ENCODE data around the gene NUP153.
"Not testable (repeated sequence)": the region's sequence is repeated elsewhere in the genome, so short reads cannot be mapped to it uniquely, and the experiment has no call there.

Gene NUP153

DNA sequence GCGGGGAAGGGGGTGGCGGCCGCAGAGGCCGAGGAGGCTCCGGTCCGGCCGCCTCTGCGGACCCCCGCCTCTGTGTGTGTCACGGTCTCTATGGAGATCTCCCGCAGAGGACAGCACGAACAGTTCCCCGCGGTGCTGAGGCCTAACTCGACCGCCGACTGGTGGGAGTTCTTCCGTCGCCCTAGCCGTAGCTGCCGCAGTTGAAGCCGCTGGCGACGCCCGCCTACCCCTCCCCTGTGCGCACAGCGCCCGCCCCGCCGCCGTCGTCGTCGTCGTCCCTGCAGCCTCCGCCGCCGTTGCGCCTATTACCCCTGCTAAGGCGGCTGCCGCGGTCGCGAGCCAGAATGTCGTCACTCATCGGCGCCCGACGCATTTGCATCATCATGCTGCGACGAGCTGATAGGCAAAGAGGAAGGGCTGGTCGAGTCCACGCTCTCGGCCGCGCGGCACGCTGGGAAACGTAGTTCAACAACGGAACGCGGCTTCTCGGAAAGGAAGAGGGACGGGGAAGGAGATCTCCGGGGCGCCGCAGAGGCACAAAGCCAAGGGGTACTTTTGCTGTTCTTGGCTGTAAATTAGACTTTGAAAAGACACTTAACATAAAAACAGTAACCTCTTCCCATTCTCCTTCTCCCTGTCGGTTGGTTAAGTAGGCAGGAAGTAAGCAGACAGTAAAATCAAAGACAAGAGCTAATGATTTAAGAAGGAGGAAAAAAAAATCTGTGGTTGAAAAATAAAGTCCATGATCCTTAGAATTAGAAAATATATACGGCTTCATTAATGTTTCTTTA, at the start of gene NUP153:
Gene NUP153, minus strand, starts transcription at position 346 of the 791 bp plus-strand sequence. CDS start 538 bp downstream, outside the sequence.
- peak within 1 kb of the TSS; percentile 90 for H3K4me3 ChIP-seq (ENCODE audit: low read depth, low read length)
- DNase-seq (ENCODE audit: low read depth) = peak; percentile 97

DNA sequence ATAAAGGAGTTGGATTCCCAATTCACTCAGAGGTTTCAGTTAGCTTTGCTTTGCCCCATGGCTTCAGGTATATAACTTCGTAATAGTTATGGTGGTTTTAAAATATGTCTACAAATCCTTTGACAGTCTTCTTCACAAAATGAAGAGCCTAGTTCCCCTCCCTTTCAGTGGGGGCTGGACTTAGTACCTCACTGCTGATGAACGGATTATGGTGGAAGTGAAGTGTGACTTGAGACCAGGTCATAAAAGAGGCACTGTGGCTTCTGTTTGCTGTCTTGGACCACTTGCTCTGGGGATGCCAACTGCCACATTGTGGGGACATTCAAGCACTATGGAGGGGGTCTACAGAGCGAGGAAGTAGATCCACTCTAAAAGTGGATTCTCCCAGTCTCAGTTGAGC, 47.5 kb upstream of the NUP153 start:
- no peak overlapping the region for H3K4me3 ChIP-seq (ENCODE audit: low read depth, low read length)
- no peak for DNase-seq (ENCODE audit: low read depth)

DNA sequence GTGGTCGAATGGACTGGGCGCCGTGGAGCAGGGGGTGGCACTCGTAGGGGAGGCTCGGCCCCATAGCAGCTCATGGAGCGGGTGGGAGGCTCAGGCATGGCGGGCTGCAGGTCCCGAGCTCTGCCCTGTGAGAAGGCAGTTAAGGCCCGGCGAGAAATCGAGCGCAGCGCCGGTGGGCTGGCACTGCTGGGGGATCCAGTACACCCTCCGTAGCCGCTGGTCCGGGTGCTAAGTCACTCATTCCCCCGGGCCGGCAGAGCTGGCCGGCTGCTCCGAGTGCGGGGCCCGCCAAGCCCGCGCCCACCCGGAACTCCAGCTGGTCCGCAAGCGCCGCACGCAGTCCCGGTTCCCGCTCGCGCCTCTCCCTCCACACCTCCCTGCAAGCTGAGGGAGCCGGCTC, 38.6 kb upstream of the NUP153 start:
- not testable (repeated sequence) for DNase-seq (ENCODE audit: low read depth); H3K4me3 ChIP-seq (ENCODE audit: low read depth, low read length)

DNA sequence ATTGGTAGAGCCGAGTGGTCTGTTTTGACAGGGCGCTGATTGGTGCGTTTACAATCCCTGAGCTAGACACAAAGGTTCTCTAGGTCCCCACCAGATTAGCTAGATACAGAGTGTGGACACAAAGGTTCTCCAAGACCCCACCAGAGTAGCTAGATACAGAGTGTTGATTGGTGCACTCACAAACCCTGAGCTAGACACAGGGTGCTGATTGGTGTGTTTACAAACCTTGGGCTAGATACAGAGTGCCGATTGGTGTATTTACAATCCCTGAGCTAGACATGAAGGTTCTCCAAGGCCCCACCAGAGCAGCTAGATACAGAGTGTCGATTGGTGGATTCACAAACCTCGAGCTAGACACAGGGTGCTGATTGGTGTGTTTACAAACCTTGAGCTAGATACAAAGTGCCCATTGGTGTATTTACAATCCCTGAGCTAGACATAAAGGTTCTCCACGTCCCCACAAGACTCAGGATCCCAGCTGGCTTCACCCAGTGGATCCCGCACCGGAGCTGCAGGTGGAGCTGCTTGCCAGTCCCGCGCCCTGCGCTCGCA, 38.1 kb upstream of the NUP153 start:
- H3K4me3 ChIP-seq (ENCODE audit: low read depth, low read length); DNase-seq (ENCODE audit: low read depth): not testable (repeated sequence)

DNA sequence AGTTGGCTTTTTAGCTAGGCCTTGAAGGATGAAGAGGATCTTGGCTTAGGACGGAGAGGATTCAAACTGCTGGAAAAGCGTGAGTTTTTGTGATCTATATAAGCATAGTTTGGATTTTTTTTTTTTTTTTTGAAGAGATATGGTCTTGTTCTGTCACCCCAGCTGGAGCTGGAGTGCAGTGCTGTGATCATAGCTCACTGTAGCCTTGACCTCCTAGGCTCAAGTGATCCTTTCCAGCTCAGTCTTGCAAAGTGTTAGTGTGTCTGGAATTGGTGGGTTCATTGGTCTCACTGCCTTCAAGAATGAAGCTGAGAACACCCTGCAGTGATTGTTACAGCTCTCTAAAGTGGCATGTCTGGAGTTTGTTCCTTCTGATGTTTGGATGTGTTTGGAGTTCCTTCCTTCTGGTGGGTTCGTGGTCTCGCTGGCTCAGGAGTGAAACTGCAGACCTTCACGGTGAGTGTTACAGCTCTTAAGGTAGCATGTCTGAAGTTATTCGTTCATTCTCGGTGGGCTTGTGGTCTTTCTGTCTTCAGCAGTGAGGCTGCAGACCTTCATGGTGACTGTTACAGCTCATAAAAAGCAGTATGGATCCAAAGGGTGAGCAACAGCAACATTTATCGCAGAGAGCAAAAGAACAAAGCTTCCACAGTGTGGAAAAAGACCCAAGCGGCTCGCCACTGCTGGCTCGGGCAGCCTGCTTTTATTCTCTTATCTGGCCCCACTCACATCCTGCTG, 37.5 kb upstream of the NUP153 start:
- no peak overlapping the region for H3K4me3 ChIP-seq (ENCODE audit: low read depth, low read length)

DNA sequence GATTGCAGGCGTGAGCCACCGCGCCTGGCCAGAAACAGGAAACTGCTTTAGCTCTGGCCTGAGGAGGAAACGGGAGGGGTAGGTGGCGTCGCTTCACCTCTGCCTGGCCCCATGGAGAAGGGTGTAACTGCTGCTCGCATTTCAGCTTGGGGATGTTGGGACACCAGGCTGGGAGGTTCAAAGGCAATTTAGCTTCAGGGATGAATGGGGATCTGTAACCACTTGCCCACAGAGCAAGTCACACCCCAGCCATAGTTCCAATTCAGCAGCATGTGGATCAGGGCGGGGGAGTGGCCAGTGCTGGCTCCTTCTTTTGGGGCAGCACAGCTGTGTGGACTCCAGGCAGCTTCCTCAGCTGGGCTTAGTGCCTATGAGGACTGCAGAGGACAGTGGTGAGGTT, 34.8 kb upstream of the NUP153 start:
- no peak overlapping the region for H3K4me3 ChIP-seq (ENCODE audit: low read depth, low read length)
- no peak for DNase-seq (ENCODE audit: low read depth)

More for the DNA sequence above, 37.5 kb upstream of the NUP153 start:
- no peak for DNase-seq (ENCODE audit: low read depth)

DNA sequence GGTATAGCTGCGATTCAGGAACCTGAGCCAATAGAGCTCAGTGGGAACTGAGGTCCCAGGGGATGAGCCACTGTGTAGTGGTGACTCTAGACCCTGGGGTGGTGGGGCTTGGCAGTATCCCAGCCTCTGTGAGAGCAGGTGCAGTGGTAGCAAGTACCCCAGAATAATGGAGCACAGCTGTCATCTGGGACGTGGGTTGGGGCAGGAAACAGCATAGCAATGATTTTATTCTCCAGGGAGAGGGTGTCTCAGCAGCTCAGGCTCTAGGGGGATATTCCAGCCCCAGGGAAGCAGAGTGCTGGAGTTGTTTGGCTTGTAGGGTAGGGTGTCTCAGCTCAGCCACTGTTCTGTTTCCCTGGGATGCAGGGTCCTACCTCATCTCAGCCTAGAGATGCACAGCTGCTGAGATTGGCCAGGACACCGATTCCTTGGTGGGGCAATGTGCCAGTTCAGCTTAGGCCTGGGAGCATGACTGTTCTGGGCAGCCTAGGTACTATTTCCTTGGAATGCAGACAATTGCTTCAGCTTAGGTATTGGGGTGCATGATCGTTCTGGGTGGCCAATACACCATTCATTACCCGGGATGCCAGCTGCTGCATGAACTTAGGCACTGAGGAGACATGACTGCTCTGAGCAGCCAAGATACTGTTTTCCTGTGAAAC, 34.0 kb upstream of the NUP153 start:
- no peak for DNase-seq (ENCODE audit: low read depth)
- no peak overlapping the region for H3K4me3 ChIP-seq (ENCODE audit: low read depth, low read length)

DNA sequence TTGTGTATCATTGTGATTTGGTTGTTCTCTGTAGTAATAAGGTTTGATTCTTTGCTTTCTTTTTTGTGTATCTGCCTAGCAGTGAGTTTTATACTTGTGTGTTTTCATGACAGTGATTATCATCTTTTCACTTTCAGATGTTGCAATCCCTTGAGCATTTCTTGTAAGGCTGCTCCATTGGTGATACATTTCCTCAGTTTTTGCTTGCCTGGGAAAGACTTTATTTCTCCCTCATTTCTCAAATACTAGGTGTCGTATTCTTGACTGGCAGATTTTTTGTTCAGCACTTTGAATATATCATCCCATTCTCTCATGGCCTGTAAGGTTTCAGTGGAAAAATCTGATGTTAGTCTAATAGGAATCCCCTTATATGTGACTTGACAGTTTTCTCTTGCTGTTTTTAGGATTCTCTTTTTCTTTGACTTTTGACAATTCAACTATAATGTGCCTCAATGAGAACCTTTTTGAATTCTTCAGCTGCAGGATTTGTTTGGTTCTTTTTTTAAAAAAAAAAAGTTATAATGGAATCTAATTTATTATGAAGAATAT, 31.1 kb upstream of the NUP153 start:
- DNase-seq (ENCODE audit: low read depth) = no peak
- no peak overlapping the region for H3K4me3 ChIP-seq (ENCODE audit: low read depth, low read length)

DNA sequence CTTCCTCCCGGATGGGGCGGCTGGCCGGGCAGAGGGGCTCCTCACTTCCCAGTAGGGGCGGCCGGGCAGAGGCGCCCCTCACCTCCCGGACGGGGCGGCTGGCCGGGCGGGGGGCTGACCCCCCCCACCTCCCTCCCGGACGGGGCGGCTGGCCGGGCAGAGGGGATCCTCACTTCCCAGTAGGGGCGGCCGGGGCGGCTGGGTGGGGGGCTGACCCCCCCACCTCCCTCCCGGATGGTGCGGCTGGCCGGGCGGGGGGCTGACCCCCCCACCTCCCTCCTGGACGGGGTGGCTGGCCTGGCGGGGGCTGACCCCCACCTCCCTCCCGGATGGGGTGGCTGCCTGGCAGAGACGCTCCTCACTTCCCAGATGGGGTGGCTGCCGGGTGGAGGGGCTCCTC, 28.6 kb upstream of the NUP153 start:
- H3K4me3 ChIP-seq (ENCODE audit: low read depth, low read length); DNase-seq (ENCODE audit: low read depth): not testable (repeated sequence)

DNA sequence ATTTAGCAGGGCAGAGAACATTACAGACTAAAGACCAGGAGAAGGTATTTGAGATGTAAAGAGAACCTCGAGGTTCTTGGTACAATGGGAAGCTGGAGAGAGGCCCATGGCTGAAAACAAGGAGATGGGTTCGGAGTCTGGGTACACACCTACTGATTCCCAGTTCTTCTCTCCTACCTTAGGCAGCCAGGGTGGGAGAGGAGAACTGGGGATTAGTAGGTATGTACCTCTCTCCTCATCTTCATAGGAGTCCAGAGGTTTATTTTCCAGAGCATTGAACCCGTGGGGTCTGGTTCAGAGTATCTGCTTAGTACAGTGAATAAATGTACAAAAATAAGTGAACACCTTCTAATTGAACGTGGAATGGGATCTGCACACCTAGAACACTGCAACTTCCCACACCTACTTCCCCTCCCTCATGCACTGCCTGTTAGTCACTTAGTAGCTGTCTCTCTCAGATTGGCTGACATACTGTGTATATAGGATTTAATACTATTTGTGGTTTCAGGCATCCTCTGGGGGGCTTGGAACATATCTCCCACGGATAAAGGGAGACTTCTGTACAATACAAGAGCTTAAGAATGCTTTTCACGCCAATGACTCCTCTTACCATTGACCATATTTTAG, 23.5 kb upstream of the NUP153 start:
- no peak for DNase-seq (ENCODE audit: low read depth)
- H3K4me3 ChIP-seq (ENCODE audit: low read depth, low read length) = no peak overlapping the region

DNA sequence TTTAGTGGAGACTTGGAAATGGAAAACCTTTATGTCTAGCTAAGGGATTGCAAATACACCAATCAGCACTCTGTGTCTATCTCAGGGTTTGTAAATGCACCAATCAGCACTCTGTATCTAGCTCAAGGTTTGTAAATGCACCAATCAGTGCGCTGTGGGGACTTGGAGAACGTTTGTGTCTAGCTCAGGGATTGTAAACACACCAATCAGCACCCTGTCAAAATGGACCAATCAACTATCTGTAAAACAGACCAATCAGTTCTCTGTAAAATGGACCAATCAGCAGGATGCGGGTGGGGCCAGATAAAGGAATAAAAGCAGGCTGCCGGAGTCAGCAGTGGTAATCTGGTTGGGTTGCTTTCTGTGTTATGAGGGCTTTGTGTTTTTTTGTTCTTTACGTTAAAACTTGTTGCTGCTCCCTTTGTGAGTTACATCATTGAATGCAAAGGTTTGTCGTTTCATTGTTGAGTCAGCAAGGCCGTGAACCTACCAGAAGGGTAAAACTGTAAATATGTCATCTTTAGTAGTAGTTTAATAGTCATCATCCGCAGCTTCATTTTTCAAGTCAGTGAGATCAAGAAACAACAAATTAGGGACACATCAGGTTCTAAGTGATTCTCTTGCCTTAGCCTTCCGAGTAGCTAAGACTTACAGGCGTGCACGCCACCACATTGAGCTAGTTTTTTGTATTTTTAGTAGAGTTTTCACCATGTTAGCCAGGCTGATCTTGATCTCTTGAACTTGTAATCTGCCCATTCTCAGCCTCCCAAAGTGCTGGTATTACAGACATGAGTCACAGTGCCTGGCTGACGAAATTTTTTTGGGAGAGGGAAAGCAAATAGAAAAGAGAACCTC, 22.7 kb upstream of the NUP153 start:
- no peak overlapping the region for H3K4me3 ChIP-seq (ENCODE audit: low read depth, low read length)
- DNase-seq (ENCODE audit: low read depth) = no peak

DNA sequence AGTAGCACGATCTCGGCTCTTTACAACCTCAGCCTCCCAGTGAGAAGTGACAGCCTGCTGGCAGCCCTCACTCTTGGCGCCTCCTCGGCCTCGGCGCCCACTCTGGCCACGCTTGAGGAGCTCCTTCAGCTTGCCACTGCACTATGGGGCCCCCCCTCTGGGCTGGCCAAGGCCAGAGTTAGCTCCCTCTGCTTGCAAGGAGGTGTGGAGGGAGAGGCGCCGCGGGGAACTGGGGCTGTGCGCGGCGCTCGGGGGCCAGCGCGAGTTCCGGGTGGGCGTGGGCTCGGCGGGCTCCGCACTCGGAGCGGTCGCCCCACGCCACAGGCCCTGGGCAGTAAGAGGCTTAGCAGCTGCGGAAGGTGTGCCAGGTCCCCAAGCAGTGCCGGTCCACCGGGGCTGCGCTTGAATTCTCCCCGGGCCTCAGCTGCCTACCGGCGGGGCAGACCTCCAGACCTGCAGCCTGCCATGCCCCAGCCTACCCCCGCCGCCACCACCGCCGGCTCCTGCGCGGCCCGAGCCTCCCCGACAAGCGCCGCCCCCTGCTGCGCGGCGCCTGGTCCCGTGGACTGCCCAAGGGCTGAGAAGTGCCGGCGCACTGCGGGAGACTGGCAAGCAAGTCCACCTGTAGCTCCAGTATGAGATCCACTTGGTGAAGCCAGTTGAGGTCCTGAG, 22.0 kb upstream of the NUP153 start:
- DNase-seq (ENCODE audit: low read depth) = no peak

DNA sequence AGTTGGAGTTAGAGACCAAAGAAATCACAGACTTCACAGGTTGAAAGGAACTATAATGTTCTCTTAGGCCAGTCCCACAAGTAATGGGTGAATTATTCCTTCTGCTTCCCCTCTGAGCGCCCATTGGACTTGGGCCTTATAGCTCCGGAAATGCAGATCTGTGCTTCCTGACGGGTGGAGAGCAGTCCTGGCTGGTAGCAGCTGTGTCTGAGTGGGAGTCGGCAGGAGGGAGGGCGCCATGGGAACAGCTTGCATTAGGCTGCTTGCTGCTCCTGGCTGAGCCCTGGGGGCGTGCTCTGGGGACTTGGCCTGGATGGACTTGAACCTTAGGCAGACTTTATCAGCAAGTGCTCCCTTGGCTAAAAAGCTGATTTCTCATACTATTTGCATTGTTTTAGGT, 18.4 kb upstream of the NUP153 start:
- H3K4me3 ChIP-seq (ENCODE audit: low read depth, low read length) = no peak overlapping the region
- no peak for DNase-seq (ENCODE audit: low read depth)

More for the DNA sequence above, 22.0 kb upstream of the NUP153 start:
- H3K4me3 ChIP-seq (ENCODE audit: low read depth, low read length) = no peak overlapping the region

DNA sequence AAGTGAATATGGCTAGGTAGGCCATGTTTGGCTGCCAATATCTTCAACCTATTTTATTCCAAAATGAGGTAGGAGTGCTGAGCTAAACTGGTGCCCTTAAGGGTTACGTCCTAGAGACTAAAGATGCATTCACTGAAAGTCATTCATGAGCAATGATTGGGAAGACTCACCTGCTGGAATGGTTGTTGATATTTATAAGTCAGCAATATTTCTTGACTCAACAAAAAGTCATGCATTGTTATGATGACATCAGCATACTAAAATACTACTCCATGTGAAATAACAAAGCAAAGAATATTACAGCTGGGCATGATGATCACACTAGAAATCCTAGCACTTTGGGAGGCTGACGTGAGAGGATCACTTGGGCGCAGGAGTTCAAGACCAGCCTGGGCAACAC, 17.6 kb upstream of the NUP153 start:
- DNase-seq (ENCODE audit: low read depth) = no peak
- H3K4me3 ChIP-seq (ENCODE audit: low read depth, low read length) = no peak overlapping the region

DNA sequence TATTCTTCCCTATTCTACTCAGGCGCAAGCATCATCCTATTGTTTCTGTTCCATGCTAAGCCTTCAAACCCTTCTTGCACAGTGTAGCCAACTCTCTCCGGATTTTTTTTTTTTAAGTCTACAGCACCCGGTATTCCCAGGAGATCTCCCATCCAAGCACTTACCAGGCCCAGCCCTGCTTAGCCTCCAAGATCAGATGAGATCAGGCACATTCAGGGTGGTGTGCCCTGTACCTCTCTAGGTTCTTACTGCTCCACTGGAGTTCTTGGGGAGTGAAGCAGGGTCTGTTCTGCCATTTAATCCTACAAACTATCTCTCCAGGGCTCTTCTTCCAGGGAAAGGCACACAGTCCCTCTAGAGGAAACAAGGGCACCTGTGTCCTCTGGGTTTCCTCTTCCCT, 14.9 kb upstream of the NUP153 start:
- H3K4me3 ChIP-seq (ENCODE audit: low read depth, low read length) = no peak overlapping the region
- no peak for DNase-seq (ENCODE audit: low read depth)

DNA sequence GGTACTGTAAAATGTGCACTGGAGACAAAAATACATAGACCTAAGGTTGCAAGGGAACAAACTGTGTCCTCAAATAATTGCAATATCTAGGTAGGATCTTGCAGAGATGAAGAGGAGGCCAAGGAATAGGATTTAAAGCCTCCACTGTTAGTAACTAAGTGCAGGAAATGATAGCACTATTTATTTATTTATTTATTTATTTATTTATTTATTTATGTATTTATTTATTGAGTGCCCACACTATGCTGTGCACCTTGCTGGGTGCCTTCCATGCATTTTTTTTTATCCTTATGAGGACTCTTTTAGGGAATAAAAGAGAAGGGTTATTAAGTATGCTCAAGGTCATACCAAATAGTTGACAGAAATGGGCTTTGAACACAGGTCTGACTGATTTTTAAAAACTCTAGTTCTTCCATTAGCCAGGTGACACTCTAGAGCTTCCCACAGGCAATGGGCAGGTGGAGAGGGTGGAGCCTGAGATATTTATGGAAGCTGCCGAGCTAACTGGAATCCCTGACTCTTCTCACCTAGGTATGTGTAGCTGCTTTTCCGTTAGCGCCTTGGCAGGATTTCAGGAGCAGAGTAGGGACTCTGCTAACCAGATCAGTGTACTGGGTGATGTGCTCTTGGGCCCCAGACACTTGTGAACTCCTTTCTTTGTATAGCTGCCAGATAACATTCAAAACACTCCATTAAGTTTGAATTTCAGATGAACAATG, 12.8 kb upstream of the NUP153 start:
- DNase-seq (ENCODE audit: low read depth) = no peak
- no peak overlapping the region for H3K4me3 ChIP-seq (ENCODE audit: low read depth, low read length)

DNA sequence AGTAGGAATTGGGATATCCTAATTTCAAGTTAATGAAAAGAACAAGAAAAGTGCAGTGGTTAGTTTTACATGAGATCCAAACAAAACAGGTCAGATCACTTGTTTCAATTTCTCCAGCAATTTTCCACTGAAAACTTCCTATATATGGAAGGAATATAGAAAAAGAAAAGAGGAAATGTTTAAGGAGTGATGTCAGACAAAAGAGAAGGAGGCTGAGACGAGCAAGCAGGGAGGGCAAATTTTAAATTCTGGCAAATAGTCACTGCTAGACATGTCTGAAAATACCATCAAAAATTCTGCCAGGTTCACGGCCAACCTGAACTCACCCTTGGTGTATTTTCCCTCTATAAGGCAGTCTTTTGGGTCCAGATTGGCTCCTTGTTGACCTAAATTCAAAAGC, 9.5 kb upstream of the NUP153 start:
- no peak for DNase-seq (ENCODE audit: low read depth)
- H3K4me3 ChIP-seq (ENCODE audit: low read depth, low read length) = no peak overlapping the region

Measured in skeletal muscle cell (primary cell).